Renal cortical epithelial cell (primary cell): ENCODE data around the gene ART3. TPM values are rescaled to one million over a fixed set of nuclear protein-coding genes. Genes with fewer than 3 reads are reported as not detected.
"Not testable (repeated sequence)": the region's sequence is repeated elsewhere in the genome, so short reads cannot be mapped to it uniquely, and the experiment has no call there.

Experiments used
- DNase-seq: peaks from one replicate; pipeline ENCODE4 v3.0.0-alpha.2; 2011; ENCODE audit warnings: low read depth
- total RNA-seq: library from RNA; depleted of rRNA; stranded (reverse); fragments of >200 nt; gene quantifications from 2 replicates; pipeline ENCODE4 v1.2.3, GENCODE V29; 2014

ART3 gene, protein sequence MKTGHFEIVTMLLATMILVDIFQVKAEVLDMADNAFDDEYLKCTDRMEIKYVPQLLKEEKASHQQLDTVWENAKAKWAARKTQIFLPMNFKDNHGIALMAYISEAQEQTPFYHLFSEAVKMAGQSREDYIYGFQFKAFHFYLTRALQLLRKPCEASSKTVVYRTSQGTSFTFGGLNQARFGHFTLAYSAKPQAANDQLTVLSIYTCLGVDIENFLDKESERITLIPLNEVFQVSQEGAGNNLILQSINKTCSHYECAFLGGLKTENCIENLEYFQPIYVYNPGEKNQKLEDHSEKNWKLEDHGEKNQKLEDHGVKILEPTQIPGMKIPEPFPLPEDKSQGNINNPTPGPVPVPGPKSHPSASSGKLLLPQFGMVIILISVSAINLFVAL
- total RNA-seq: not detected in 2 replicates

DNA sequence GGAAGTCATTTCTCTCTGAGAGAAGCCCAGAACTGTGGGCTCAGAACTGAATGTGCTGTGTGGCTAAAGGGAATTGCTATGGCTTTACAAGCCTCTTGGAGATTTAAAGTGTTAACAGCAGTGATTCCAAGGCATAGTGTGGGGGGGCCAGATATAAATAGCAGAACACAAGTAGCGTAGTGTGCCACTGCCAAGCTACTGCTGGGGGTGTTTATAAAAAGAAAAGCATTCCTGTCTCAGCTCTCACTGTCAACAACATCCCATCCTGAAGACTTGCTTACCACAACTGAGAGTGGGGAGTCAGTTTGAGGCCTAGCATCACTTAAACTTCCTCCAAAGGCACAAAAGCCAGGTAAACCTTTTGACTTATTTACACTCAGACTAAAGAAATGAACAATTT lies at the start of gene ART3:
ART3 (plus strand) TSS at position 242 of the 400 bp plus-strand sequence. CDS start 1,181 bp downstream, outside the sequence.
- DNase-seq: no peak

DNA sequence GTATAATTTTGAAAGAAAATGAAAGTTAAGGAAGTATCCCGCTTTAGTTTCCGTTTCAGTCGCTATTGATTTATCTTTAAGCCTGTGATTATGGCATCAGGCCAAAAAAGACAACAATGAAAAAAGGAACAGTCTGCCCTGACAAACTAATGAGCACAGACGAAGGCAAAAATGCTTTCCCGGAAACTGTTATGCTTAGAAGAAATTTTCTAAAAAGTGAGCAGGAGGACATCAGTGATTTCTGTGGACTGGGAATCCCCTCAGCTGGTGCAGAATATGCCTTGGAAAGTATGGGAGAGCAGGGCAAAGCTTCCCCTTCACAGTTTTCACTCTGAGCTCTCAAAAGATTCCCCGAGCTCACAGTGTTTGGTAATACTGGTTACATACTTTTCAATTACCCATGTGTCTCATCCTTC lies 46.2 kb upstream of the ART3 start:
- no peak for DNase-seq

DNA sequence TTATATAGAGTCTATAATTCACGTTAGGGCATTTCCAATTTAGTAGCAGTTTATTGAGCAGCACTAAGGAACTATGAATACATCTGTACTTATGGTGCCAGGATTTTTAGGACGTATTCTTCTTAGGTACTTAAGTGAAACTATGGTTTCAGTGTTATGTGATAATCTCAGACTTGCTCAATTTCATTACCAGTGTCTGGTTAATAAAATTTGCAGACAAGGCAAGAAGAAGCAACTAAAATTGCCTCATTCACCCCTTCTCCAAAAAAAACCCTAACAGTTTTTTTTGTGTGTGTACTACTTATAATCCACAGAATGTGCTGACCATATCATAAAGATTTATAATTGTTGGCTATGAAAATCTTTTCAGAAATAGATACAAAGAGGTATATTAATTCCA lies 45.2 kb upstream of the ART3 start:
- no peak for DNase-seq

DNA sequence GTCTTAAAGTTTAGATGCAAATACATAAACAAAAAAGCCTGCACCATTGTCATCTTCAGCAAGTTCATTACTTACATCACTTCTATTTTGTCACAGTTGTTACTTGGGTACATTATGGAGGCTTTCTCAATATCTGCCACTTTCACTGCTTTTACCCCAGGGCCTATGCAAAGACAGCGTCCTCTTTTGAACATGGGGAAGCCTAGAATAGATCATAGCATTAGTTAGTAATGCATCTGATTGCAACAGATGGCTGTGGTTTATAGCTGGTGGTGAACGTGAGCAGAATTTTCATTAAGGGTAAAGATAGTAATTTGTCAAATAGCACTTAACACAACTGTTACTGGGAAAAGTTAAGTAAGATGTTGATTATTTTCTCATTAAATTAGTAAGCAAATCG lies 39.4 kb upstream of the ART3 start:
- DNase-seq: no peak

DNA sequence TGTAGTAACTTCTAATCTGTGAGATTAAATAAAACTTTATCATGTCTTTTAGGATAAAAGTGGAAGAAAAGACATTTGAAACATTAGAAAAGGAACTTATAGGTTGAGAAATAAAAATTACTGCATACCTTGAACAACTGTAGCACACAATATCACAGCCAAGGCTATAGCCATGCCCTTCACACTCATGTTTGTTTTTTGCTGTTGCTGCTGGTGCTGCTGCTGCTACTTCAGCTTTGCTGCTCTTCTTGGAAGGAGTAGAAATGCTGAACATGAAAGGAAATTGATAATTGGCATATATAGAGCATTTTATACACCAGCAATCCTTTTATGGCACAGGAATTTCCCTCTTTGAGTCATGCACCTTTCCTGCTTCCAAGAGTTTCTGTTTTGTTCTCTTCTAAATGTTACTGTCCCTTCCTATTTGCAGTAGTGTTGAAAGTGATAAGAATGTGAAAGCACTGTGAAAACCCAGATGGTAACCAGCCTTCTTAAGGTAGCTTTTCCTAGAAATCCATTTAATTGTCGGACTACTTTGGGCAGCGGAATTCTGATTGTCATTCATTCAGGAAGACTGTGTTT lies 38.6 kb upstream of the ART3 start, which contains the start of gene CXCL11:
CXCL11 (minus strand) TSS at position 272 of the 582 bp plus-strand sequence; CDS start at position 189, 83 bp downstream.
- peak; percentile 28 for DNase-seq

DNA sequence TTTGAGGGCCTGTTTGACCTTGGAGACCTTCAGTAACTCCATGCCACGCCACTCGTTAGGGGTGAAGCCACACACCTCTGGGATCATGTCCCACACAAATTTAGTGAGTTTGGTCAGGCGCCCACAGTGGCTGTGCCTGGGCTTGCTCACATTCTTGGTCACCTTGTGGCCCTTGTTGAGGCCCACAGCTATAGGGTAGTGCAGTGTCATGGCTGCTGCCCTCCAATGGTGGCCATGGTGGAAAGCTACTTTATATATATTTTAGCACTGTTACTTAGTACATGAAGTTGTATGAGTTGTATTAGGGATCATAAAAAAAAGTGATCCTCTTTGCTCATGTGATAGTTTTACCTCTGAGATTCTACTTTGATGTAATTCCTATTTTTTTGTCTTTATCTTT lies 37.7 kb upstream of the ART3 start:
- no peak for DNase-seq

DNA sequence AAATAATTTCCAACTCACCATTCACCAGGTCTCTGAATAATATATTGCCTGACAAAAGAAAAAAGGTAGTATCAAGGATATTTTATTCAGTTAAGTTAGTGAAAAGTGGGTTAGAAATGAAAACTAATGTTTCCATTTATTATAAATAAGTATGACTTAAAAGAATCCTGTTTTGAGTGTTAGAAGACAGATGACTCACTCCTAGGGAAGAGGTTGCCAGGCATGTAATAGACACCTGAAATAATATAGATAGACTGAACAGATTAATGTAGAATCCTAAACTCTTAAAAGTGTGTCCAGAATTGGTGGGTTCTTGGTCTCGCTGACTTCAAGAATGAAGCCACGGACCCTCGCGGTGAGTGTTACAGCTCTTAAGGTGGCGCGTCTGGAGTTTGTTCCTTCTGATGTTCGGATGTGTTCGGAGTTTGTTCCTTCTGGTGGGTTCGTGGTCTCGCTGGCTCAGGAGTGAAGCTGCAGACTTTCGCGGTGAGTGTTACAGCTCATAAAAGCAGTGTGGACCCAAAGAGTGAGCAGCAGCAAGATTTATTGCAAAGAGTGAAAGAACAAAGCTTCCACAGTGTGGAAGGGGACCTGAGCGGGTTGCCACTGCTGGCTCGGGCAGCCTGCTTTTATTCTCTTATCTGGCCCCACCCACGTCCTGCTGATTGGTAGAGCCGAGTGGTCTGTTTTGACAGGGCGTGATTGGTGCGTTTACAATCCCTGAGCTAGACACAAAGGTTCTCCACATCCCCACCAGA lies 32.1 kb upstream of the ART3 start:
- not testable (repeated sequence) for DNase-seq

DNA sequence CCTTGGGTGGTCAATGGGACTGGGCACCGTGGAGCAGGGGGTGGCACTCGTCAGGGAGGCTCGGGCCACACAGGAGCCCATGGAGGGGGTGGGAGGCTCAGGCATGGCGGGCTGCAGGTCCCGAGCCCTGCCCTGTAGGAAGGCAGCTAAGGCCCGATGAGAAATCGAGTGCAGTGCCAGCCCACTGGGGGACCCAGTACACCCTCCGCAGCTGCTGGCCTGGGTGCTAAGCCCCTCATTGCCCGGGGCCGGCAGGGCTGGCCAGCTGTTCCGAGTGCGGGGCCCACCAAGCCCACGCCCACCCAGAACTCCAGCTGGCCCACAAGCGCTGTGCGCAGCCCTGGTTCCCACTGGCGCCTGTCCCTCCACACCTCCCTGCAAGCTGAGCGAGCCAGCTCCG lies 31.2 kb upstream of the ART3 start:
- not testable (repeated sequence) for DNase-seq

DNA sequence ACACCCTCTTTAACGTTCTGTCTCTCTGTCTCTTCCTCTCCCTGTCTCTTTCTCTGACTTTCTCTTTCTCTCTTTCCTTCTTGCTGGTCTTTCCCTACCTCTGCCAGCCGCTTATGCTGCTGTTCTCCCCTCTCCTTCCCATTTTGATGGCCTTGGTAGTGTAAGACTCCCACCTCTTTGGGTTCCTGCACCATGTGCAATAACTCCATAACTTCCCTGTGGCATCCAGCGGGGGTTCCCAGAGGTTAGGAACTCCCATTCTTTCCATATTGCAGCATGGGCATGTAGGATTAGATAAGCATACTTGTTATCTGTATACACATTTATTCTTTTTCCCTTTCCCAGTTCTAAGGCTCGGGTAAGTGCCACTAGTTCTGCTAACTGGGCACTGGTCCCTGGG lies 29.8 kb upstream of the ART3 start:
- DNase-seq: not testable (repeated sequence)

DNA sequence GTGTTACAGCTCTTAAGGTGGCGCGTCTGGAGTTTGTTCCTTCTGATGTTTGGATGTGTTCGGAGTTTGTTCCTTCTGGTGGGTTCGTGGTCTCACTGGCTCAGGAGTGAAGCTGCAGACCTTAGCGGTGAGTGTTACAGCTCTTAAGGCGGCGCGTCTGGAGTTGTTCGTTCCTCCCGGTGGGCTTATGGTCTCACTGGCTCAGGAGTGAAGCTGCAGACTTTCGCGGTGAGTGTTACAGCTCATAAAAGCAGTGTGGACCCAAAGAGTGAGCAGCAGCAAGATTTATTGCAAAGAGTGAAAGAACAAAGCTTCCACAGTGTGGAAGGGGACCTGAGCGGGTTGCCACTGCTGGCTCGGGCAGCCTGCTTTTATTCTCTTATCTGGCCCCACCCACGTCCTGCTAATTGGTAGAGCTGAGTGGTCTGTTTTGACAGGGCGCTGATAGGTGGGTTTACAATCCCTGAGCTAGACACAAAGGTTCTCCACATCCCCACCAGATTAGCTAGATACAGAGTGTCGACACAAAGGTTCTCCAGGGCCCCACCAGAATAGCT lies 24.6 kb upstream of the ART3 start:
- not testable (repeated sequence) for DNase-seq

DNA sequence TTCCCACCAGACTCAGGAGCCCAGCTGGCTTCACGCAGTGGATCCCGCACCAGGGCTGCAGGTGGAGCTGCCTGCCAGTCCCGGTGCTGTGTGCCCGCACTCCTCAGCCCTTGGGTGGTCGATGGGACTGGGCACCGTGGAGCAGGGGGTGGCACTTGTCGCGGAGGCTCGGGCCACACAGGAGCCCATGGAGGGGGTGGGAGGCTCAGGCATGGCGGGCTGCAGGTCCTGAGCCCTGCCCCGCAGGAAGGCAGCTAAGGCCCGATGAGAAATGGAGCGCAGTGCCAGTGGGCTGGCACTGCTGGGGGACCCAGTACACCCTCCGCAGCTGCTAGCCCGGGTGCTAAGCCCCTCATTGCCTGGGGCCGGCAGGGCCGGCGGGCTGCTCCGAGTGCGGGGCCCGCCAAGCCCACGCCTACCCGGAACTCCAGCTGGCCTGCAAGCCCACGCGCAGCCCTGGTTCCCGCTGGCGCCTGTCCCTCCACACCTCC lies 23.9 kb upstream of the ART3 start:
- DNase-seq: not testable (repeated sequence)

DNA sequence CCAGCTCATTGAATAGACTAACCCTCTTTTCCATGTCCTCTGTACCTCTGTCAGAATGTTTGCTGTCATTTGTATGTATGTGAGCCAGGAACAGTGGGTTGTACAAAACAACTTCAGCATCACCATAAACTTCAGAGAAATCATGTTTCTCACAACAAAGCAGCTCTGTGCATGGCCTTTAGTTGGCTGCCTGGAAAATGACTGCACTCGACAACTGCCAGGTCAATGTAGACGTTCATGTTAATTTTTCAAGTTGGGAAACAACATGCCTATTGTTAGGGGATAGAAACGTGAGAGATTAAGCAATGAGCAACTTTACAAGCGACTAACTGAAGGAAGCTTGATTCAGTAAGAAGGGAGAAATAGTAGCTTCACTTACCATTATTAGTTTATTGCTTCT lies 20.8 kb upstream of the ART3 start:
- no peak for DNase-seq

DNA sequence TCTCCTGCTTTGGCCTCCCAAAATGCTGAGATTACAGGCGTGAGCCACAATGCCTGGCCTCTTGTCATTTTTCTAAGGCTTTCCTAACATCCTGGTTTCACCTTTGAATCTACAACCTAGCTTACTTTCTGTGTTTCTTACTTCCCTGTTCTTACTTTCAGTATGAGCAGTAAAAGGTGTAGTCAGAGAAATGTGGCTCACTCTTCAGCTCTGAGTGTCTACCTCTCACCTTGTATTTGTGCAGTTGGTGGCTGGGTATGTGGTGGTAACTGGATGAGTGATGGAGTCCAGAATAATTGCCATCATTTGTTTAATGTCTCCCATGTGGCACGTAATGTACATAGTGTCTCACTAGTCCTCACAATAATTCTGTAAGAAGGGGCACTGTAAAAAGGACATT lies 19.5 kb upstream of the ART3 start:
- DNase-seq: no peak

DNA sequence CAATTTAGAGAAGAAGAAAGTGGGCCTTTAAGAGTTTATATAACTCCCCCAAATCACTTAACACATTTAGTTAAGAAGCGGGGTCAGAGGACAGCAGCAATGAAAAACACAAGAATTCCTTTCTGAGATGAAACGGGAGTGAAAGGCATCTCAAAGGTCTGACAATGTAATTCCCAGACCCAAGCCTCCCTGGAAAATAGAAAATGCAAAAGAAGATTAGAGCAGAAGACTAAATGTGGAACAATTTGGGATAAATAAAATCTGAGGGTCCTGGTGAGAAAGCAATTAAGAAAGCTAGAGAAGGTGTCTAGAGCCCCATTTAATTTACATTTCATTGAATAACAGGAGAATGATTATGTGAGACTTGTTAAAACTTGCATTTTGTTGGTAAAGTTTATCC lies 19.1 kb upstream of the ART3 start:
- DNase-seq: no peak

DNA sequence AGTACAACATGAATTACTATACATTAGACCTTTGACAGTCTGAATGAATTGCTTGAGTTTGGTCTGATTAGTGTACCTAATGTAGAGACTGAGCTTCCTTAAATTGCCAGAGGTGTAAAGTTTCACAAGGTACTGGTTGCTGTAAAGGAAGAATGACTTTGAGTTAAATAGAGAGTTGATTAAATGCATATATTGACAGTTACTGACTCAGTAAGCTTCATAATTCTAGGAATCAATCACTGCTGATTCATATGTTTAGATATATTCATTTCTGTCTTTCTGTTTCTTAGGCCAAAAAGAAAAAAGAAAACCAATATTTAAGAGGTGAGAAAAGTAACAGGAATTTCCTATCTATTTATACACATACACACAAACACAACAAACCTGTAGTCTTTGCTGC lies 16.2 kb upstream of the ART3 start:
- DNase-seq: no peak

DNA sequence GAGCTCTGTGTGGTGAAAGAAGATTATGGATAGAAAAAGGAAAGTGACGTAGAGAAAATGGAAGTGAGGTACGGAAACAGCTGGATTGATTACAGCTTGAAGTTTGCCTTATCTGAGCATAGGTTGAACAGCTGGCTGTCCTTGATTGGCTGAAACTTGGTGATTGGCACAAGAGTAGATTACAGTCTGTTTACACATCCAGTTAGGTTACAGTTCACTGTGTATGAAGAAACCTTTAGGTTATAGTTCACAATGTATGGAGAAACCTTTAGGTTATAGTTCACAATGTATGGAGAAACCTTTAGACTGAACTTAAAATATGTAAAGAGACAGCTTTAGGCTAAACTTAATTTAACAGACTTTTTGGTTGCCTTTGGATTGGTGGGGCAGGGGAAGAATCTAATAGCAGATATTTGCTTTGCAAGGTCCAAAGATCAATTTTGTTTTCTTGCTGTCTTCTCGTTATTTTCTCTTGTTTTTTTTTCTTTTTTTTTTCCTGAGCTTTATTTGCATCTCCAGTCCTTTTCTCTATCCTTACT lies 15.6 kb upstream of the ART3 start:
- no peak for DNase-seq

DNA sequence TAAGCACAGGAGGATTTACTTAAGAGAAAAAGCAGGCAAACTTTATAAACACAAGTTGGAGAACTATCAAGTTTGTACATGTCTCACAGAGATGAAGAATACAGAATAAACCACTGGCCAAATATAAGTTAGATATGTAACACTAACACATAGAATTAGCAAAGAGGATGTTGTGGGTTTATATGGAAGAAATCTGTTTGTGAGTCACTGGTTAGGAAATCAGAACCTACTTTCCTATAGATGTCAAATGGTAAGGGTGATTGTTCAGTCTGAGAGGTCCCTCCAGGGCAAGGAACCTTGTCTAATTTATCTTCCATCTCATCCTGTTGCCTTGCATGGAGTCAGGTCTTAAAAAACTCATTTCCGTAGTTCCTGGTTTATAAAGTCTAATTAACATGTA lies 14.8 kb upstream of the ART3 start:
- DNase-seq: no peak

DNA sequence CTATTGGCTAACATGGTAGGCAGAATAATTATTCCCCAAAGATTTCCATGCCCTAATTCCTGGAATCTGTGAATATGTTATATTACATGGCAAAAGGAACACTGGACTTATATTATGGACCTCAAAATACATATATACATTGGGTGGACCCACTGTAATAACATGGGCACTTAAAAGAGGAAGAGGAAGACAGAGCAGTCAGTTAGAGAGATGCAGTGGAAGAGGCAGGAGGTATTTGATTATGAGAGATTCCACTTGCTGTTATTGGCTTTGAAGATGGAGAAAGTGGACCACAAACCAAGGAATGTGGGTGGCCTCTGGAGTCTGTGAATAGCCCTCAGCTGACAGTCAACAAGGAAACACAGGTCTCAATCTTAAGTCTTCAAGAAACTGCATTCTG lies 14.0 kb upstream of the ART3 start:
- DNase-seq: peak; percentile 11

DNA sequence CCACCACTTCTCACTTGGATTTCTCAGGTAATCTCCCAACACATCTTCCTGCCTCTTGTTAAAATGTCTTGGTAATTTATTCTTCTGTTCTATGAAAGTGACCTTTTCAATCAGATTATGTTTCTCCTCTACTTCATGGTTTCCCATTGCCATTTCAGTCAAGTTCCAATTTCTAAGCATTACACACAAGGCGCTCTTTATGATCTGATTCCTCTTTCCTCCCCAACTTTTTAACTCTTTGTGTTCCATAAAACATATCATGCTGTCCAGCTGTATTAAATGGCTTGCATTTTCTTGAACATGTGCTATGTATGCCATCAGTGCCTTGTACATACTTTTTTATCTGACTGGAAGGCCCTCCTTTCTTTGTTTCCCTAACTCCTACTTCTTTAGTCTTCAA lies 13.1 kb upstream of the ART3 start:
- no peak for DNase-seq

DNA sequence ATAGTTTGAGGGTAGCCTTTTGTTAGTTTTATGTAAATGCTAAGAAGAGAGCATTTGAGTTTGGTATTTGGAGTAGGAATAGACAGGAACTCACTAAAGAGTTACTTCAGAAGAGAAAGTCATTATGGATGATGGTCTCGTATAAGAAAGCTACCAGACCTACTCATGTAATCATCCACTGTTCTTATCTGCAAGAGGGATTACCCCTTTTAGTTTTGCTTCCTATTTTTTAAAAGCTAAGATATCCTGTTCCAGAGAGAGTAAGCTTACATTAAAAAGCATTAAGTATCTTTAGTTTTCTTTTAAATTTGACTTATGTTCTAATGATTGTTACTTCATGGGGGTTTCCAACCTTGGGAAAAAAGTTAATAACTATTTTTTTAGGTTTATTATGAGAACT lies 12.5 kb upstream of the ART3 start:
- no peak for DNase-seq

DNA sequence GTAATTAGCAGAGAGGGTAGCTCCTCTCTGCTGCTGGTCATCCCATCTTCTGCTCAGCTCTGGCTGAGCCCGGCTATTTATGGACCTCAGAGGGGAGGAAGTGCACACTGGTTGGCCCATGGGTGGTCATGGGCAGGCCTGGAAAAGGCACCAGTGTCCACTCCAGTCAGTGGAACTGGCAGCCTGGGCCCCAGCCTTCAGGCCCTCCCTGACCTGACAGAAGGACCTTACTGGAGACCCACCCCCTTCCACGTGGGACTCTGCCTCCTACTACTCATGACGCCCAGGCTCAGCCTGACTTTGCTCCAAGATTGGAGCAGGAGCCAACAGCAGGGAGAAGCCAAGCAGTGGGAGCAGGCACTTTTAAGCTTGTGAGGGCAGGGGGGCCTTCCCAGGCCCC lies 8.0 kb upstream of the ART3 start:
- no peak for DNase-seq
